ENCODE measurements around the gene RPTOR.

GRCh38 chr17:80793851-80794267 lies 249.2 kb downstream of the RPTOR start:
- TF ChIP-seq POLR2A (IDR thresholded peaks at IDR 0.05; ENCODE audit: low read depth, low read length) (no peak), POLR2AphosphoS5 (IDR thresholded peaks at IDR 0.05; ENCODE audit: low read depth, low read length) (no peak), TAF1 (IDR thresholded peaks at IDR 0.05; ENCODE audit: low read depth, low read length) (no peak), SPI1 (IDR thresholded peaks at IDR 0.05; ENCODE audit: low read depth, low read length) (no peak), PAX5 (IDR thresholded peaks at IDR 0.05; ENCODE audit: insufficient read depth, low read length, severe bottlenecking) (no peak)

Measured in GM12891 (cell line).